RWPE2 (cell line): ENCODE data around the gene ZNF428.

Experiments
- ATAC-seq: fragments of 200-7000 bp; cut with Tn5 transposase; 3 replicates; pipeline ENCODE4 v1.9.1; 2021; ENCODE audit warnings: low read depth
- DNase-seq: peaks from one replicate; pipeline ENCODE4 v3.0.0-alpha.2; 2020; ENCODE audit warnings: low spot score
- H3K27ac ChIP-seq: fragments of 450-650 bp; 2 replicates; pipeline ENCODE4 v1.5.1; 2017; ENCODE audit warnings: mild to moderate bottlenecking; ENCODE audit not compliant: poor library complexity, severe bottlenecking
- H3K27me3 ChIP-seq: fragments of 250-450 bp; sonication (Bioruptor Pico); 2 replicates; pipeline ENCODE4 v1.5.1; 2021; ENCODE audit warnings: mild to moderate bottlenecking, moderate library complexity; ENCODE audit not compliant: insufficient read depth, poor library complexity, severe bottlenecking
- H3K36me3 ChIP-seq: fragments of 250-450 bp; sonication (Bioruptor Pico); 2 replicates; pipeline ENCODE4 v1.5.1; 2020; ENCODE audit warnings: low read depth, mild to moderate bottlenecking, moderate library complexity
- H3K4me1 ChIP-seq: fragments of 250-450 bp; sonication (Bioruptor Pico); 2 replicates; pipeline ENCODE4 v1.5.1; 2021; ENCODE audit warnings: mild to moderate bottlenecking, moderate library complexity; ENCODE audit not compliant: insufficient read depth, poor library complexity, severe bottlenecking
- H3K4me3 ChIP-seq: fragments of 250-450 bp; sonication (Bioruptor Pico); 2 replicates; pipeline ENCODE4 v1.5.1; 2021; ENCODE audit warnings: mild to moderate bottlenecking, moderate library complexity; ENCODE audit not compliant: severe bottlenecking
- H3K9me3 ChIP-seq: fragments of 250-450 bp; sonication (Bioruptor Pico); 2 replicates; pipeline ENCODE4 v1.5.1; 2021; ENCODE audit warnings: mild to moderate bottlenecking, moderate library complexity; ENCODE audit not compliant: severe bottlenecking
- CTCF ChIP-seq: fragments of 450-650 bp; IDR thresholded peaks from one replicate; pipeline ENCODE4 v1.5.1; 2017; ENCODE audit warnings: mild to moderate bottlenecking, moderate library complexity; ENCODE audit not compliant: poor library complexity, severe bottlenecking

The ZNF428 gene

GRCh38 chr19:43597876-43598275 lies 21.6 kb downstream of the ZNF428 start:
- no peak overlapping the region for H3K4me3 ChIP-seq
- no peak for DNase-seq
- no peak overlapping the region for H3K27ac ChIP-seq
- H3K4me1 ChIP-seq, result no peaks in the 10 kb centered on the region
- peaks cover 18% of the 10 kb centered on the region for H3K36me3 ChIP-seq
- no peak for TF ChIP-seq CTCF
- no peaks in the 10 kb centered on the region for H3K27me3 ChIP-seq
- no peaks in the 10 kb centered on the region for H3K9me3 ChIP-seq
- no peak for ATAC-seq

GRCh38 chr19:43596842-43597461 lies 22.5 kb downstream of the ZNF428 start:
- DNase-seq (no peak), ATAC-seq (no peak)
- no peaks in the 10 kb centered on the region for H3K4me1 ChIP-seq
- H3K4me3 ChIP-seq, result peak overlapping the region; percentile 59
- peak overlapping the region; percentile 56 for H3K27ac ChIP-seq
- no peaks in the 10 kb centered on the region for H3K9me3 ChIP-seq
- H3K27me3 ChIP-seq, result no peaks in the 10 kb centered on the region
- H3K36me3 ChIP-seq, result peaks cover 22% of the 10 kb centered on the region
- TF ChIP-seq CTCF, result no peak

GRCh38 chr19:43595999-43596841 lies 23.2 kb downstream of the ZNF428 start, which contains the start of the genes IRGQ and ZNF576:
TSS of gene IRGQ (minus strand) at chr19:43596134. CDS start at chr19:43595338, 796 bp downstream.
TSS of gene ZNF576 (plus strand) at chr19:43596595. CDS start at chr19:43597109, 514 bp downstream.
- Histone ChIP-seq H3K4me1 (no peaks in the 10 kb centered on the region), H3K4me3 (peak within 1 kb of the TSS; percentile 59), H3K9me3 (no peaks in the 10 kb centered on the region), H3K36me3 (peaks cover 22% of the 10 kb centered on the region), H3K27me3 (no peaks in the 10 kb centered on the region), H3K27ac (peak within 1 kb of the TSS; percentile 56)
- TF ChIP-seq CTCF, result no peak
- peak; percentile 98 for DNase-seq
- ATAC-seq, result peak; percentile 77

- DNase-seq, result no peak
- peak; percentile 17; the same call in 2 of the 3 replicates for ATAC-seq
- Histone ChIP-seq H3K4me3 (peak overlapping the region; percentile 59), H3K27ac (peak overlapping the region; percentile 56), H3K9me3 (no peaks in the 10 kb centered on the region), H3K27me3 (no peaks in the 10 kb centered on the region), H3K4me1 (no peaks in the 10 kb centered on the region), H3K36me3 (peaks cover 22% of the 10 kb centered on the region)
- no peak for TF ChIP-seq CTCF
Observed at GRCh38 chr19:43595605-43595998, 23.8 kb downstream of the ZNF428 start.
